Measurements from ENCODE around the gene GMPR.
"Not testable (repeated sequence)": the region's sequence is repeated elsewhere in the genome, so short reads cannot be mapped to it uniquely, and the experiment has no call there.

The GMPR gene

DNA sequence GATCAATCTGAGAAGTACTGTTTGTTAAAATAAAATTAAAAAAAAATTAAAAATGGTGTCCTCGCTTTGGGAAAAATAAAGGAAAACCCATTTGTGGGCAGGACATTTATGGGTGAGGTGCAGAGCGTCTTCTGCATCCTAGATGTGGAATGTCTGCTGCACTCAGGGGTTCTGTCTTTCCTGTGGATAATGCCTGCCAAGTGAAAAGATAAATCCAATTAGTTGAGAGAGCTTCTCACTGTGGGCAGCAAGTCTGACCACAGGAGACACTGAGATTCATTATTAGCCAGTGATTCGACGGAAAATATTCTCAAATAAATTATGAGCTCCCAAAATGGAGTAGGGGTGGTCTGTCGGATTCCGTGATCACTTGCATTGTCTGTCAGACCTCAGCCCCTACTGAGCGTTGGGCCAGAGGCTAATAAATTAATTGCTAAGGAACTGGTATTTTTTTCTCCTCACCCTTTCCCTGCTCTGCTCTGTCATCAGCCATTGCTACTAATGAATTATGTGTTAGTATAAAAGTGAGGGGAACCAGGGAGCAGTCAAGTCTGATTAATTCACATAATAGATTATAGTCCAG, 10.0 kb downstream of the GMPR start:
- DNase-seq (ENCODE audit: low read depth in 3 of 3), result no peak

- DNase-seq (ENCODE audit: low read depth in 3 of 3), result no peak
These were observed 11.6 kb downstream of the GMPR start for GRCh38 chr6:16249971-16250370.

GRCh38 chr6:16251706-16252105, 13.3 kb downstream of the GMPR start:
- no peak for DNase-seq (ENCODE audit: low read depth in 3 of 3)

DNA sequence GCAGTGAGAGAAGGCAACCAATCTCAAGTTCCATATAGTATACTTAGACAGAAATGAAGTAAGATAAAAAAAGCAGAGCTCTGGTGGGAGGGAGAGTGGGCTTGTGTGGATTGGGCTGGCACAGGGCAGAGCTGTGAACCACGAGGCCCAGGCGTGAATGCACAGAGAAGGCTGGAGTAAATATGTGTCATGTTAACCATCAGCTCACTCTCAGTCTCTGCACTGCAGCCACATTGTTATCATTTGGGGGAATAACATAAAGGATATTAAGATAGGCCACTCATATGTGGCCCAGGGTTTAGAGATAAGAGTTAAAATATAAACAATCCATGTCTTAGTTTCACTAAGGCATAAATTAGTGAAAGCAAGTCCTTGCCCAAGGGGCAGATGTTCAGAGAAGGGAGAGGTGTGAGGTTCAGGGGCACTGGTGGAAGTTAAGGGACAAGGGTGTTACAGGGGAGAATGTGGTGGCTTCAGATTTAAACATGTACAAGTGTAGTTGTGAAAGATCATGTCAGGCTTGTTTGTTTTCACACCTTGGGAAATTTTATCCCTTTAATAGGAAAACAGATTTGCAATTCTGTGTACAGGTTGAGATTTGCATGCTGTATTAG, 14.4 kb downstream of the GMPR start:
- no peak for DNase-seq (ENCODE audit: low read depth in 3 of 3)

DNA sequence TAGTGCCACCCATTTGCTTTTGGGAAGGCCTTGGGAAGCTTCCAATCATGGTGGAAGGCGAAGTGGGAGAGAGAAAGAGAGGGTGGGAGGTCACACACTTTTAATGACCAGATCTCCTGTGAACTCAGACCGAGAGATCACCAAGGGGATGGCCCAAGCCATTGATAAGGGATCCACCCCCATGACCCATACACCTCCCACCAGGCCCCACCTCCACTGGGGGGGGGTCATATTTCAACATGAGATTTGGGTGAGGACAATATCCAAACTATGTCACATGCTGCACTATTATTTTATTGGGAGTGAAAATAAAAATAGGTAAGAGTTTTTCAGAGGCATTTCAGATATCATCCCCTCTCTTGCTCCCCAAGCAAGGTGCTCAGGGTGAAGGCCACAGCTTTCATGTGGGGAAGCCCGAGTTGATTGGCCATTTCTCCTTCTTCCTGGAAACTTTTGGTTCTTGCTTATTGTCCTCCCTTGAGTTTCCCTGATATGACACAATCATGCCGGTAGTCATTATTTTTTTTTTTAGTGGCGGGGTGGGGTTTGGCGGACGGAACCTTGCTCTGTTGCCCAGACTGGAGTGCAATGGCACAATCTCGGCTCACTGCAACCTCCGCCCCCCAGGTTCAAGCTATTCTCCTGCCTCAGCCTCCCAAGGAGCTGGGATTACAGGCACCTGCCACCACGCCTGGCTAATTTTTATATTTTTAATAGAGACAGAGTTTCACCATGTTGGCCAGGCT, 15.2 kb downstream of the GMPR start:
- DNase-seq (ENCODE audit: low read depth in 3 of 3), result no peak

- DNase-seq (ENCODE audit: low read depth in 3 of 3), result no peak
These were observed 16.1 kb downstream of the GMPR start for GRCh38 chr6:16254535-16254934.

- no peak for DNase-seq (ENCODE audit: low read depth in 3 of 3)
These were observed 18.4 kb downstream of the GMPR start for GRCh38 chr6:16256781-16257180.

DNA sequence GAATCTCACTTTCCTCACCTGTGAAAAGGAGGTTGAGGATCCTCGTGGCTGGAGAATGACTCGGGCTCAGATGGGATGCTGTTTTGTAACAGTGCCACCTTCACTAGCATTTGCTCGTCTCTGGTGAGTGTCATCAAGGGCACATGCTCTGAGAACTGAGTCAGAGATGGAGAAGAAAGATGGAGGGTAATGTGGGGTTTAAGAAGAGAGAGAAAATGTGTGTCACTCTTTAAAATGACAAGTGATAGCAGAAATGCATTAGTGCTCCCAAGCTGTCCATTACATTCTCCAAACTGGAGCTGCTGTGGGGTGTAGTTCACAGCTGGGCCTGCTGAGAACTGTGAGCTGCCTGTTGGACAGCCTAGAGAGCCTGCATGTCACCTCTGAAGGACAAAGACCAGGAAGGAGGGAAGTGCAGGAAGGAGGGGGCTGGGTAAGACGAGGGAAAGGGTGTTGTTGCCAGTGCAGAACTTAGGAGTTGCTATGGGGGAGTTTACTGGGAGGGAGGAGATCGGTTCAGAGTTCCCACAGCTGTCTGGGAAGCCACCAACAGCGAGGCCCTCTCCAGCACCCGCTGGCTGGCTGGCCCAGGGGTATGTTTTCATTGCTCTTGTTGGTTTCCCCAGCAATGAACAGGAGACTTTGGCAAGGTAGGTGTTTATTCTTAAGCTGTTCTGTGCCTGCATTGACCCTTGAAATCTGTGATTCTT, 19.8 kb downstream of the GMPR start:
- DNase-seq (ENCODE audit: low read depth in 3 of 3), result no peak

GRCh38 chr6:16258709-16259075, 20.3 kb downstream of the GMPR start:
- no peak for DNase-seq (ENCODE audit: low read depth in 3 of 3)

- not testable (repeated sequence) for DNase-seq (ENCODE audit: low read depth in 3 of 3)
These were observed 21.2 kb downstream of the GMPR start for GRCh38 chr6:16259604-16260003.

GRCh38 chr6:16260602-16261001, 22.2 kb downstream of the GMPR start:
- not testable (repeated sequence) for DNase-seq (ENCODE audit: low read depth in 3 of 3)

GRCh38 chr6:16262773-16263172, 24.4 kb downstream of the GMPR start:
- not testable (repeated sequence) for DNase-seq (ENCODE audit: low read depth in 3 of 3)

- DNase-seq (ENCODE audit: low read depth in 3 of 3), result not testable (repeated sequence)
These were observed 25.2 kb downstream of the GMPR start for GRCh38 chr6:16263464-16264099.

- DNase-seq (ENCODE audit: low read depth in 3 of 3), result no peak
These were observed 26.4 kb downstream of the GMPR start for GRCh38 chr6:16264785-16265184.

DNA sequence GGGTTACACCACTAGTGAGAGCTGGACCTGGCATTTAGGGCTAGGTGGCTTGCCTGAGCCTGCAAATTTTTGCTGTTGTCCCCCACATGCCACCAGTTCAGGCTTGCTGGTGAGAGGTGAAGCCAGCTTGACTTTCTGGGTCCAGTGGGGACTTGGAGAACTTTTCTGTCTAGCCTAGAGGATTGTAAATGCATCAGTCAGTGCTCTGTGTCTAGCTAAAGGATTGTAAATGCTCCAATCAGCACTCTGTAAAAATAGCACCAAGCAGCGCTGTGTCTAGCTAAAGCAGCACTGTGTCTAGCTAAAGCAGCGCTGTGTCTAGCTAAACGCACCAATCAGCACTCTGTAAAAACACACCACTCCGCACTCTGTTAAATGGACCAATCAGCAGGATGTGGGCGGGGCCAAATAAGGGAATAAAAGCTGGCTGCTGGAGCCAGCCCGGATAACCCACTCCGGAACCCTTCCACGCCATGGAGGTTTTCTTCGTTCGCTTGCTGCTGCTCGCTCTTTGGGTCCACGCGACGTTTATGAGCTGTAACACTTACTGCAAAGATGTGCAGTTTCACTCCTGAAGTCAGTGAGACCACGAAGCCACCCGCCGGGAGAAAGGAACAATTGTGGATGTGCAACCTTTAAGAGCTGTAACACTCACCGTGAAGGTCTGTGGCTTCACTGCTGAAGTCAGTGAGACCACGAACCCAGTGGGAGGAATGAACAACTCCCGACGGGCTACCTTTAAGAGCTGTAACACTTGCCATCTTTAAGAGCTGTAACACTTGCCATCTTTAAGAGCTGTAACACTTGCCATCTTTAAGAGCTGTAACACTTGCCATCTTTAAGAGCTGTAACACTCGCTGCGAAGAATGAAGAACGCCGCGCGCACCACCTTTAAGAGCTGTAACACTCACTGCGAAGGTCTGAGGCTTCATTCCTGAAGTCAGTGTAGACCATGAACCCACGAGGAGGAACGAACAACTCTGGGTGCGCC, 27.3 kb downstream of the GMPR start:
- no peak for DNase-seq (ENCODE audit: low read depth in 3 of 3)

GRCh38 chr6:16267428-16268263, 29.3 kb downstream of the GMPR start:
- DNase-seq (ENCODE audit: low read depth in 3 of 3), result no peak

DNA sequence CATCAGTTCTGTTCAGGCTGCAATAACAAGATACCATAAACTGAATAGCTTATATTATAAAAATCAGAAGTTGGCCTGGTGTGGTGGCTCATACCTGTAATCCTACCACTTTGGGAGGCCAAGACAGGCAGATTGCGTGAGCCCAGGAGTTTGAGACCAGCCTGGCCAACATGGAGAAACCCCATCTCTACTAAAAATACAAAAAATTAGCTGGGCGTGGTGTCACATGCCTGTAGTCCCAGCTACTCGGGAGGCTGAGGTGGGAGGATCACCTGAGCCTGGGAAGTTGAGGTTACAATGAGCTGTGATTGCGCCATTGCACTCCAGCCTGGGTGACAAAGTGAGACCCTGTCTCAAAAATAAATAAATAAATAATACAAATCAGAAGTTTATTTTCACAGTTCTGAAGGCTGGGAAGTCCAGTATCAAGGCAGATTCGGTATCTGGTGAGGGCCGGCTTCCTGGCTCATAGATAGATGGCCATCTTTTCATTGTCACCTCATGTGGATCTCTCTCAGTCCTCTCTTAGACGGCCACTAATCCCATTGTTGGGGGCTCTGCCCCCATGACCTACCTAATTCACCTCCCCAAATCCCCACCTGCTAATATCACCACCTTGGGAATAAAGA, 31.2 kb downstream of the GMPR start:
- not testable (repeated sequence) for DNase-seq (ENCODE audit: low read depth in 3 of 3)

DNA sequence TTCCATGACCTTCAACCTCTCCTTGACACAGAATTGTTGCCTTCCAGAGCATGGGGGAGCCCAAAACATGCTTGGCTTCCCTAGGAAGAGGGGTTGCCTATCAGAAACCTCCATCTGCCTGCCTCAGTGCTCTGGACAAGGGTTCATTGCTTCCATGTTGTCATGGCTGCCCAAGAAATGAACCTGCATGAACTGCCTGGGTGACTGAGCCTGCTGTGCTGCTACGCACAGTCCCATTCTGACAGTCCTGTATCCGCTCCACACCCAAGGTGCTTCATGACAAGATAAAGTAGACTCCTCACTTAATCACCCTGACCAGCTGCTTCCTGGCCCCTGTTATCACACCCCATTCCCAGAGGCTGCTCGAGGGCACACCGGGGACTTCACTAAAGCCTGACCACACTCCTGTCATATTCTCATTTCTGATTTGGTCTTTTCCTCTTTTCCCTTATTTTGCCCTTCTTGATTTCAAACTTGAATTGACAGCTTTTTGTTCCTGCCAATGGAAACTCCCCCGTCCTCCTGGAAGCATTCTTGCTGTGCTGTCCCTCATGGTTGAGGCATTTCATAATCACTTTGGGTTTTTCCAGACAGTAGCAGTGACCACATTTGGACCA, 31.9 kb downstream of the GMPR start:
- no peak for DNase-seq (ENCODE audit: low read depth in 3 of 3)

DNA sequence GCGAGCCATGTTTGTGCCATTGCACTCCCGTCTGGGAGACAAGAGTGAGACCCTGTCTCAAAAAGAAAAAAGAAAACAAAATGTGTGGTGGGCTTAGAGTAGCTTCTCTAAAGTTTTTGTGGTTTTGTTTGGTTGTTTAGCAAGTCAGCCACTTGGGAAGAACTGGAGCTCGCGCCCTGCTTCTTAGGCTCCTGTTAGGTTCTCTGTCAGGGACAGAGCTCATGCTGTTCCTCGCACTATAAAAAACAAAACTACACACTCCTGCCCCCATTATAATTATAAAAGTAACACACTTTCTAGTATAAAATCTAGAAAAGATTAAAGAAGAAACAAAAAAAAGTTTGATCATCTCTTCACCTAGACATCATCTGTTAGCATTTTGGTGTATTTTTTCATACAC, 33.0 kb downstream of the GMPR start:
- no peak for DNase-seq (ENCODE audit: low read depth in 3 of 3)

All from stimulated activated CD4-positive, alpha-beta T cell treated with anti-CD3 and anti-CD28 coated beads, TNF-alpha, amount 100 ng/mL, for 24 hours (primary cell).